Measurements from ENCODE around the gene HMOX2. TPM values are rescaled to one million over a fixed set of nuclear protein-coding genes. Genes with fewer than 3 reads are reported as not detected.

The HMOX2 gene
- total and polyA plus RNA-seq, 2 donors (not counting 3 experiments of a cell fraction or from before 2014, with no cell fraction given) = 80.7 to 86.3 TPM

DNA sequence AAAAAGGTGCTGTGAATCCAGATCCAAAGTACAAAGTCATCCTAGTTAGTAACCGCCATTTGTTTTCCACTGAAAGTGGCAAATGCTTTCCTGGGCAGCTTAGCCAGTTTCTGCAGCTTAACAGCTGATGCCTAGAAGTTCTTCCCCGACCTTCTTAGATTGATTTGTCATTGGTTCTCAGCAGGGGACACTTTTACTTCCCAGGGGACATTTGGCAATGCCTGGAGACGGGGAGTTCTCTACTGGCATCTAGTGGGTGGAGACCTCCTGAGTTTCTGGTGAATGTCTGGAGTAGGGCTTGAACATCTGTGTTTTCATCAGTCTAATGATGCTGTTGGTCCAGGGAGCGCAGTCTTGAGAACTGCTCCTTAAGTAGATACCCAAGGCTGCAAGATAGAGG, 43.0 kb upstream of the HMOX2 start:
- Histone ChIP-seq H4K20me1 (replicated peaks; ENCODE audit: control insufficient read depth, extremely low read depth, insufficient read depth, low read length) (no peaks in the 10 kb centered on the region), H3K27me3 (ENCODE audit: control insufficient read depth in 2 of 2, insufficient read depth in 2 of 2, low read length in 2 of 2) (no peaks in the 10 kb centered on the region), H3K9me1 (replicated peaks; ENCODE audit: control insufficient read depth, extremely low read depth, insufficient read depth, low read length) (no peaks in the 10 kb centered on the region), H2AFZ (ENCODE audit: low read depth, low read length) (no peak overlapping the region), H3K9me3 (replicated peaks; ENCODE audit: control insufficient read depth, insufficient read depth, low read length) (no peaks in the 10 kb centered on the region), H3K4me2 (ENCODE audit: insufficient read depth, low read length) (no peak overlapping the region), H3K4me1 (ENCODE audit: control insufficient read depth, extremely low read depth, insufficient read depth, low read length) (no peaks in the 10 kb centered on the region), H3K79me2 (ENCODE audit: control insufficient read depth, insufficient read depth, low read length) (peaks cover 17% of the 10 kb centered on the region), H3K27ac (ENCODE audit: insufficient read depth, low read depth, low read length) (no peak overlapping the region), H3K9ac (replicated peaks; ENCODE audit: extremely low read depth, insufficient read depth, low read length) (no peak overlapping the region), H3K4me3 (replicated peaks in 1 of 3; ENCODE audit: insufficient read depth in 1 of 3, low read depth in 1 of 3, low read length in 3 of 3) (no peak overlapping the region), H3K36me3 (ENCODE audit: control insufficient read depth in 2 of 2, extremely low read depth in 1 of 2, insufficient read depth in 2 of 2, low read length in 2 of 2) (peaks cover 7 to 12% of the 10 kb centered on the region in 2 experiments)
- DNase-seq (ENCODE audit: low read depth, low spot score) (no peak), FAIRE-seq (no peak)
- POLR2A ChIA-PET = no interaction called here
- dilution Hi-C loops (cut with MboI; ENCODE audit: extremely low pct_ligation_motif_present, low sequenced_read_pairs) = no loop called here
- intact Hi-C loops (cut with micrococcal nuclease) = no loop called here
- BruUV-seq (replicated peaks) = no TSS peak
- TF ChIP-seq POLR2AphosphoS5 (IDR thresholded peaks at IDR 0.05; ENCODE audit: insufficient read depth, low read depth, low read length) = no peak
- no peak for TF ChIP-seq GATA2 (IDR thresholded peaks at IDR 0.05; ENCODE audit: insufficient read depth, insufficient read length, low read depth, low read length)
- no peak for TF ChIP-seq EZH2 (IDR thresholded peaks at IDR 0.05; ENCODE audit: borderline replicate concordance, low read depth, low read length, severe bottlenecking)
- TF ChIP-seq JUN (IDR thresholded peaks at IDR 0.05; ENCODE audit: borderline replicate concordance, insufficient read depth, insufficient read length, low read depth) = no peak
- no peak for TF ChIP-seq CTCF (IDR thresholded peaks at IDR 0.05; ENCODE audit: extremely low read depth in 1 of 2, insufficient read depth in 1 of 2, low read depth in 1 of 2, low read length in 2 of 2)
- no peak for TF ChIP-seq POLR2A (IDR thresholded peaks at IDR 0.05; ENCODE audit: low read depth, low read length)
- TF ChIP-seq, protein P1, sequence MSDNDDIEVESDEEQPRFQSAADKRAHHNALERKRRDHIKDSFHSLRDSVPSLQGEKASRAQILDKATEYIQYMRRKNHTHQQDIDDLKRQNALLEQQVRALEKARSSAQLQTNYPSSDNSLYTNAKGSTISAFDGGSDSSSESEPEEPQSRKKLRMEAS (IDR thresholded peaks at IDR 0.05; ENCODE audit: insufficient read depth, insufficient read length) = no peak
- TF ChIP-seq FOS (IDR thresholded peaks at IDR 0.05; ENCODE audit: borderline replicate concordance, insufficient read depth, low read length) = no peak
- TF ChIP-seq MYC (IDR thresholded peaks at IDR 0.05; ENCODE audit: low read depth, low read length) = no peak
- CTCF ChIA-PET = no interaction called here

Data from endothelial cell of umbilical vein (primary cell).